Endothelial cell (in vitro differentiated cells): ENCODE results near the gene PRKAG2. TPM values are rescaled to one million over a fixed set of nuclear protein-coding genes. Genes with fewer than 3 reads are reported as not detected.

Experiments used
- DNase-seq: peaks from one replicate; pipeline ENCODE4 v3.0.0; 2021; ENCODE audit warnings: low spot score
- H3K27ac Mint-ChIP-seq: one replicate; pipeline ENCODE4 v1.8.0; 2021; ENCODE audit warnings: mixed read lengths, inconsistent platforms; ENCODE audit not compliant: unreplicated experiment
- H3K27me3 Mint-ChIP-seq: one replicate; pipeline ENCODE4 v1.8.0; 2021; ENCODE audit warnings: mild to moderate bottlenecking, moderate library complexity, mixed read lengths, inconsistent platforms; ENCODE audit not compliant: unreplicated experiment
- H3K36me3 Mint-ChIP-seq: one replicate; pipeline ENCODE4 v1.8.0; 2021; ENCODE audit warnings: mild to moderate bottlenecking, low read depth, mixed read lengths, inconsistent platforms; ENCODE audit not compliant: unreplicated experiment
- H3K4me1 Mint-ChIP-seq: one replicate; pipeline ENCODE4 v1.8.0; 2021; ENCODE audit warnings: mild to moderate bottlenecking, mixed read lengths, inconsistent platforms; ENCODE audit not compliant: unreplicated experiment
- H3K4me3 Mint-ChIP-seq: one replicate; pipeline ENCODE4 v1.8.0; 2021; ENCODE audit warnings: mild to moderate bottlenecking, mixed read lengths, inconsistent platforms; ENCODE audit not compliant: unreplicated experiment
- H3K9me3 Mint-ChIP-seq: one replicate; pipeline ENCODE4 v1.8.0; 2021; ENCODE audit warnings: mixed read lengths, inconsistent platforms; ENCODE audit not compliant: unreplicated experiment
- CTCF ChIP-seq: fragments of 200-600 bp; sonication (generic); IDR thresholded peaks from one replicate; pipeline ENCODE4 v1.5.0; 2021; ENCODE audit warnings: antibody characterized with exemption; ENCODE audit not compliant: unreplicated experiment
- total RNA-seq: library from RNA; stranded (reverse); fragmentation: NEBNext Ultra II Directional; extraction: Animal tissue kit (Norgen Biotek cat#: 25700); gene quantifications from one replicate; pipeline ENCODE4 v1.2.1, GENCODE V29; 2021; ENCODE audit not compliant: unreplicated experiment

PRKAG2 gene
- total RNA-seq, 1 donor from 2014 or later = 16.0 TPM

DNA sequence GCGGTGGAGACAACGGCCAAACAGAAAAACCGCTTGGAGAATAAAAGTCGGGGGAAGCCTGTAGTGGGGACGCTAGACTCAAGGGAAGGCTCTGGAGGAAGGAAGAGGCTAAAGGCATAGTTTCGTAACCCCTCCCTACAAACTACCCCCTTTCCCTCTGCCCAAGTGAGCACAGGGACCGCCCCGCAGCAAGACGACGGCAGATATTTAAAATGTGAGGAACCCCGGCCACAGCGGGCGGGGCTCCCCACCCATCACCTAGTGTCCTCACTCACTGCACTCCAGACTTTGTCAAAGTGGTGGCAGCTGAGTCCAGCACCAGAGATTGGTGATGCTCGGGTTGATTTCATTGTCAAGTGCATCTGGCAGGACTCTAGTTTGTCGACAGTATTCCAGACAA is 69.1 kb downstream of the PRKAG2 start:
- Mint-ChIP-seq H3K4me3 (no peak overlapping the region), H3K36me3 (no peaks in the 10 kb centered on the region), H3K4me1 (peaks cover 12% of the 10 kb centered on the region), H3K27me3 (peaks cover 14% of the 10 kb centered on the region), H3K27ac (no peak overlapping the region), H3K9me3 (no peaks in the 10 kb centered on the region)
- TF ChIP-seq CTCF = no peak
- no peak for DNase-seq

DNA sequence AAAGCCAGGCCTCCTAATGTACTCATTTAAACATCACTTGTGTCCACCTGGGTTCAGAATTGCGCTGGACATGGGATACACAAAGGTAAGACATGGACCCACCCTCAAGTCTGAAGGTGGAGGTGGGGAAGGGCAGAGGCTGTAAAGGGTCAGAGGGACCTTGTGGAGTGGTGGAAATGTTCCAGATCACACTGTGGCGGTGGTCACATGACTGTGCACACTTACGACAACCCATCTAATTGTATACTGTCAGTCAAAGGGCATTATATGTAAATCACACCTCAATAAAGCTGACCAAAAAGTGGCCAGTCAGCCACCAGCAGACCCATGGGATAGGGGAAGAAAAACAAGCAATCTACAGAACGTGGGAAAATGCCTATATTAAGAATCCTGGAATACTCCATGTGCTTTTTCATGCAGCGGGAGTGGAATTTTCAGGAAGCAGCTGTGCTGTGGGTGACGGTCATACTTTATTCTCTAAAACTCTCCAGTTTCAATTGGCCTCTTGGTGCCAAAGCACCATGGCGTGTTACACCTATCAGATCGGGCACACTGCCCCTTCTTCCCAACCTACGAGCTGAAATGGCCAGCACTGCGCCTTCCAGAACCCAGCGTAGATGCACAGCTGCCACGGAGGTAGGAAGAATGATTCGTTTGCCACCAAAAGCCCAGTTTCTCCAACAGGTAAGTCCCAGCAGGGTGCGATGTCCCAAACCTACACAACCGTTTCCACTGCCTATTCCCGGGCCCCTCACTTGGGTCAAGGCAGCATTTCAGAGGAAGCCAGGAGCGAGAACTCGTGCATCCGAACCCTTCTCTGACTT is 69.8 kb downstream of the PRKAG2 start:
- Mint-ChIP-seq H3K27ac (no peak overlapping the region), H3K4me3 (no peak overlapping the region), H3K36me3 (no peaks in the 10 kb centered on the region), H3K4me1 (peaks cover 12% of the 10 kb centered on the region), H3K27me3 (peaks cover 12% of the 10 kb centered on the region), H3K9me3 (no peaks in the 10 kb centered on the region)
- no peak for TF ChIP-seq CTCF
- DNase-seq = no peak

GRCh38 chr7:151806204-151806603 is 70.7 kb downstream of the PRKAG2 start:
- Mint-ChIP-seq H3K27me3 (peaks cover 14% of the 10 kb centered on the region), H3K27ac (no peak overlapping the region), H3K9me3 (no peaks in the 10 kb centered on the region), H3K4me1 (peaks cover 12% of the 10 kb centered on the region), H3K4me3 (no peak overlapping the region), H3K36me3 (no peaks in the 10 kb centered on the region)
- no peak for TF ChIP-seq CTCF
- DNase-seq = no peak

- H3K4me1 Mint-ChIP-seq = peaks cover 12% of the 10 kb centered on the region
- H3K9me3 Mint-ChIP-seq = no peaks in the 10 kb centered on the region
- peaks cover 12% of the 10 kb centered on the region for H3K27me3 Mint-ChIP-seq
- H3K36me3 Mint-ChIP-seq = no peaks in the 10 kb centered on the region
- TF ChIP-seq CTCF = no peak
- H3K27ac Mint-ChIP-seq = no peak overlapping the region
- no peak overlapping the region for H3K4me3 Mint-ChIP-seq
- DNase-seq = no peak
Observed at GRCh38 chr7:151805191-151805590, 71.7 kb downstream of the PRKAG2 start.

GRCh38 chr7:151804756-151805155 is 72.2 kb downstream of the PRKAG2 start:
- no peak for TF ChIP-seq CTCF
- DNase-seq = no peak
- Mint-ChIP-seq H3K27ac (no peak overlapping the region), H3K4me1 (peaks cover 12% of the 10 kb centered on the region), H3K27me3 (peaks cover 12% of the 10 kb centered on the region), H3K36me3 (no peaks in the 10 kb centered on the region), H3K9me3 (no peaks in the 10 kb centered on the region), H3K4me3 (no peak overlapping the region)
